HG03575 (cell line): ENCODE data around the gene GET3.

Source experiments
- ATAC-seq: cut with Tn5 transposase; IDR thresholded peaks from one replicate; pipeline ENCODE4 v1.9.1; 2021; ENCODE audit not compliant: unreplicated experiment, insufficient number of reproducible peaks, low FRiP score; ENCODE audit errors: extremely low read depth

Gene GET3

DNA sequence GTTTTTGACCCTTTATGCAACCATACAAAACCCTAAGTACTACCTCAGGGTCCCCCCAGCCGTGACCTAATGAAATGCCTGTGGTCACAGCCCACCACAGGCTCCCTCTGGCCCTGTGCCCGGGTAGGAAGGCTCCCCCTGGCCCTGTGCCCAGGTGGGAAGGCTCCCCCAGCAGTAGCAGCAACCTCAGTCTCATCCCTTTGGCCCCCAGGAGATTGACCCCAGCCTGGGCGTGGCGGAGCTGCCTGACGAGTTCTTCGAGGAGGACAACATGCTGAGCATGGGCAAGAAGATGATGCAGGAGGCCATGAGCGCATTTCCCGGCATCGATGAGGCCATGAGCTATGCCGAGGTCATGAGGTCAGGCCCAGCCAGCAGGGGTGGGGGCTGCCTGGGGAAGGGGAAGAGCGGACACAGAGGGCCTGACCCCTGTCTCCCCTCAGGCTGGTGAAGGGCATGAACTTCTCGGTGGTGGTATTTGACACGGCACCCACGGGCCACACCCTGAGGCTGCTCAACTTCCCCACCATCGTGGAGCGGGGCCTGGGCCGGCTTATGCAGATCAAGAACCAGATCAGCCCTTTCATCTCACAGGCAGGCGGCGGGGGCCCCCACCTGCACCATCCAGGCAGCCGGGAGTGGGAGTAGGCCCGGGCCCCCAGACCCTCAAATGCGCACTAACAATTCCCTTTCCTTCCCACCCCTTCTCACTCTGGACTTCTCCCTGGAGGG, 8.0 kb downstream of the GET3 start:
- no peak for ATAC-seq

DNA sequence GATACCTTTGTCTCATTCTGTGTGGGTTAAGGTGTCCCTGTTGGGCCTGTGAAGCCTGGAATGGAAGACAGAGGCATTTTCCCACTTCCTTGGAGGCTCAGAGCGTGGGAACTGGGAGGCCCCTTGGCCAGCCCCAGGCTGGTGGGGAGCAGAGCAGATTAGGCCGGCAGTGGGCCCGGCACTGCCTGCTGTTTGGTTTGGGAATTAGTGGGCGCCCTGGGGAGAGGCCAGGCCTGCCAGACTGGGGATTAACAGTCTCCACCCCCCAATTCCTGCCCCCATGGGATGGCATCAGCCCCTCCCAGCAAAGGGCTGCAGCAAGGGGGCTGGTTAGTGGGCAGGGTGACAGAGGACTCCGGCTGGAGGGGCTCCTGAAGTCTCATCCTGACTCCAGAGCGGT, 11.2 kb downstream of the GET3 start:
- no peak for ATAC-seq

DNA sequence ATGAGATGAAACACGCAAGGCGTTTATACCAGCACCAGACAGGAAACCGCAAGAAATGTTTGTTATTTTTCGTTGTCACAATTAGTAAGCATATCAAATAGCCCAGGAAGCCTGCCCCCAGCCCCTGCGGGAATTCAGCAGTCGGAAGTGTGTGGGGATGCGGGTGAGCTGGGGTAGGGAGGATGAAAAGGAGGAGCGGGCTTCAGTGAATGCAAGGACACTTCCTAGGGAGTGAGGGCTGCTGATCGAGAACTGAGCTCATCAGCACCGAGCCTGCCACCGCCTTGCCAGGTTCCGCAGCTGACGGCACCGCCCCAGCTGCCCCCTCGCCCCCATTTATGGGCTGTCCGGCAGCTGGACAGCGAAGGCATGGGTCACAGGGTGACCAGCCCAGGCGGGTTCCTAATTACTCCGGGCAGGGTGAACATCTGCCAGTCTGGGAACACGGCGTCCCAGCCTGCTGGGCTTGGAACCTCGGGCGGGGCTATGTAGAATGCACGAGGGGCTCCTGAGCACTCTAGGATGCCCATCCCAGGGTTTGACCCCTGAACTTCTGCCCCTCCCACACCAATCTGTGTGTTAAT, 12.7 kb downstream of the GET3 start:
- ATAC-seq: no peak

DNA sequence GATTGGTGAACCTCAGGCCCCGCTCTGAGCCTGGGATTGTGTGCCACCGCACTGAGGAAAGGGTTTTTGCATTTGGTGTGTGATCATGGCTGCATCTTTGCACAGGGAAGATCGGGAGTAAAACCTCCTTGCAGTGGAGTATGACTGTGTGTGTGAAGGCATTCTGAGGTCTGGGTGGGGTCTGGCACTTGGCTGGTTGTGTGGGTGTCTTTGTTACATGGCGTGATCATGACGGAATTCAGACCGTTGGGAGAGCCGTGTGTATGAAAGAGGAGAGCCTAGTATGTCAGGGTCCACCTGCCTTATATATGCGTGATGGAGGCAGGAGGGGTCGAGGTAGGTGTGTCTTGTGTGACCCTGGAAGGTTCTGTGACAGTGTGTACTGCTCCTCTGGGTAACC, 13.6 kb downstream of the GET3 start:
- ATAC-seq: no peak

DNA sequence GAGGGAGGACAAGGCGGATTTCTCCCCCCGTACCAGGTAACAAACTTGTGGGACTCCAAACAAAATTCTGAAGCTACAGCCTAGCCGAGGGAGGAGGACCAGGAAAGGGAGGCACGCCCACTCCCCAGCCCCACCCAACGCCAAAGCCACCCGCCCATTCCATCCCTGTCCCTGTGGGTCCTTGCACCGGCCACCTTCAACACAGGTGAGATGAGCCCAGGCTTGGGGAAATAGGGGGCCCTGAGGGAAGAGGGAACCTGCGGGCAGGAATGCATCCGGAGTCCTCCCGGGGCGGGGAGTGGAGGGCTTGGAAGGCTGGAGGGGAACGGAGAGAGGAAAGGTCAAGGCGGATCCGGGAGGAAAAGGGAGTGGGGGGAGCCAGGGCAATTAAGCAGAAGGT, 14.3 kb downstream of the GET3 start, which contains the start of gene BEST2:
BEST2 (plus strand) TSS at position 157 of the 400 bp plus-strand sequence. CDS start 802 bp downstream, outside the sequence.
- ATAC-seq: no peak

DNA sequence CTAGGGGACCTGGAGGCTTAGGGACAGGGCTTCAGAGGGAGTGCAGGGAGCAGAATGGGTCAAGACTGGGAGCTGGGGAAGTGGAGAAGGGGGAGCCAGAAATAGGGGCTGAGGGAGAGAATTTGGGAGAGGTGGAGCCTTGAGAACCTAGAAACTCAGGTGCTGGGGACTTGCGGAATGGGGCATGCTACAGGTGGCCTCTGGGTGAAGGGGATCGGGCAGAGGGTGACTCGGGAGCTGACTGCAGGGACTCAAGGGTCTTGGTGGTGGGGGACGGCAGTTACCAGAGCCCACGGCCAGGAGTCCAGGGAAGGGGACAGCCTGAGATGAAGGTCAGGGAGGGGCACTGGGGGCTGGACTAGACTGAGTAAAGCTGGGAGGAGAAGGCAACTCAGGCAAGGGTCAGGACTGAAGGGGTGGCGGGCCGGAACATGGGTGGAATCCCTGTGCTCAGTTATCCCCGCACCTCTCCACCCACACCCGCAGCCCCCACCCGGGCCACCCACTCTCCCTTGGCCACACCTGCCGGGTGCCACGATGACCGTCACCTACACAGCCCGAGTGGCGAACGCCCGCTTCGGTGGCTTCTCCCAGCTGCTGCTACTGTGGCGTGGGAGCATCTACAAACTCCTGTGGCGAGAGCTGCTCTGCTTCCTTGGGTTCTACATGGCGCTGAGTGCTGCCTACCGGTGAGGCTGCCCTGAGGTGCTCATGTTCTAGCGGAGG, 14.9 kb downstream of the GET3 start:
- ATAC-seq: no peak

DNA sequence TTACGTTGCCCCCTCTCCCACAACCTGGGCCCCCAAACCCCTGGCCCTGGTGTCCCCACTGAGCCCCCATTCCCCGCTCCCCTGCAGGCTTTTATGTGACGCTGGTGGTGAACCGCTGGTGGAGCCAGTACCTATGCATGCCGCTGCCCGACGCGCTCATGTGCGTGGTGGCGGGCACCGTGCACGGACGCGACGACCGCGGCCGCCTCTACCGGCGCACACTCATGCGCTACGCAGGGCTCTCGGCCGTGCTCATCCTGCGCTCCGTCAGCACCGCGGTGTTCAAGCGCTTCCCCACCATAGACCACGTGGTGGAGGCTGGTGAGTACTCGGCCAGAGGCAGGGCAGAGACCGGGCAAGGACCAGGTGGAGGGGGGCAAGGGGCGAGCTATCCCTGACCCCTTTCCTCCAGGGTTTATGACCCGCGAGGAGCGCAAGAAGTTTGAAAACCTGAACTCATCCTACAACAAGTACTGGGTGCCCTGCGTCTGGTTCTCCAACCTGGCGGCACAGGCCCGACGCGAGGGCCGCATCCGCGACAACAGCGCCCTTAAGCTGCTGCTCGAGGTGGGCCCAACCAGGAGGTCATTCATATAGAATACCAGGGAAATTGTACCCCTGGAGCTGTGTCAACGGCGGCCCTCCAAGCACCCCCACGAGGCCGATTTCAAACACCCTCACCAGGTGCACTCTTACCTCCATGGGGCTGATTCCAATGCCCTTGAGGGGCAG, 17.3 kb downstream of the GET3 start:
- ATAC-seq: no peak

DNA sequence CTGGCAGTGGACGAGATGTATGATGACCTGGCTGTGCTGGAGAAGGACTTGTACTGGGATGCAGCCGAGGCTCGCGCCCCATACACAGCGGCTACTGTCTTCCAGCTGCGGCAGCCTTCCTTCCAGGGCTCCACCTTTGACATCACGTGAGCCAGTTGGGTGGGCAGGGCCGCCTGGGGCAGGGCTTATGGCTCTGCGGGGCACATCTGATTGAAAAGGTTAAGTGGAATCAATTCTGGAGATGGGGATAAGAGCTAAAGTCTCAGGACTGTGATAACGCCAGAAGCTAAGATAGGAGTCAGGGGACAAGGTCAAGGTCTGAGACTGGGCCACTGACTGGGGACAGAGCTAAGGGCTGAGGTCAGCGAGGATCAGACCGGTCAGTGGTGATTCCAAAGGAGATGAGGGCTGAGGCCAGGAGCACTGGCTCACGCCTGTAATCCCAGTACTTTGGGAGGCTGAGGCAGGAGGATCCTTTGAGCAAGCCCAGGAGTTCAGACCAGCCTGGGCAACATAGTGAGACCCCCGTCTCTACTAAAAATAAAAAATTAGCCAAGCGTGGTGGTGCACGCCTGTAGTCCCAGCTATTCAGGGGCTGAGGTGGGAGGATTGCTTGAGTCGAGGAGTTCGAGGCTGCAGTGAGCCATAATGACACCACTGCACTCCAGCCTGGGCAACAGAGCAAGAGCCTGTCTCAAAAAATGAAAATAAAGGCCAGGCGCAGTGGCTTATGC, 19.0 kb downstream of the GET3 start:
- no peak for ATAC-seq

DNA sequence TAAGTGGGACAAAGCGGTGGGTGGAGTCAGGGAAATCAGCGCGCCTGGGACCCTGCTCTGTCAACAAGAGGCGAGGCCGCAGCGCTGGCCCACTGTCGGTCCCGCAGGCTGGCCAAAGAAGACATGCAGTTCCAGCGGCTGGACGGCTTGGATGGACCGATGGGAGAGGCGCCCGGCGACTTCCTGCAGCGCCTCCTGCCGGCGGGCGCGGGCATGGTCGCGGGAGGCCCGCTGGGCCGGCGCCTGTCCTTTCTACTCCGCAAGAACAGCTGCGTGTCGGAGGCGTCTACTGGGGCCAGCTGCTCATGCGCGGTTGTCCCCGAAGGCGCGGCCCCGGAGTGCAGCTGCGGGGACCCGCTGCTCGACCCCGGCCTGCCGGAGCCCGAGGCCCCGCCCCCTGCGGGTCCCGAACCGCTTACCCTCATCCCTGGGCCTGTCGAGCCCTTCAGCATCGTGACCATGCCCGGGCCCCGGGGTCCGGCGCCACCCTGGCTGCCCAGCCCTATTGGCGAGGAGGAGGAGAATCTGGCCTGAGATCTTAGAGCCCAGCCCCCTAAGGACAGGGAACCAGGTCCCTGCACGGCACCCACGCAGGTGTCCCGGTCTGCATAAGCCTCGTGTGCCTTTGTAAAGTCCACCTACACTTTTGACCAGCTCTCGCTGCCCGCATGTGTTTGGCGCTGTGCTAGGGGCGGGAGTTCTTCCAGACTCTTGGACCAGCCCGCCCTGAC, 20.4 kb downstream of the GET3 start:
- ATAC-seq: no peak

DNA sequence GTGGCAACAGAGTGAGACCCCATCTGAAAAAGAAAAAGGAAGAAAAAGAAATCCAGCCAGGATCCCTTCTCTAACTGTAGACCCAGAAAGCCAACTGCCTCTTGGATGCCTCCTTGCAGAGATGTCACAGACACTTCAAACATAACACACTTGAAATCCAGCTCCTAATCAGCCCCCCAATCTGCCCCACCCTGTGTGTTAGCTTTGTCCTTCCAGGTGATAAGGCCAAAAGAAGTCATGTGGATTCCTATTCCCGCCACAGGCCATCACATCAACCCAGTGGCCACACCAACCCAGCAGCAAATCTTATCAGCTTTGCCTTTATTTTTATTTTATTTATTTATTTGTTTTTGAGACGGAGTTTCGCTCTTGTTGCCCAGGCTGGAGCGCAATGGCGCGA, 22.4 kb downstream of the GET3 start:
- no peak for ATAC-seq

DNA sequence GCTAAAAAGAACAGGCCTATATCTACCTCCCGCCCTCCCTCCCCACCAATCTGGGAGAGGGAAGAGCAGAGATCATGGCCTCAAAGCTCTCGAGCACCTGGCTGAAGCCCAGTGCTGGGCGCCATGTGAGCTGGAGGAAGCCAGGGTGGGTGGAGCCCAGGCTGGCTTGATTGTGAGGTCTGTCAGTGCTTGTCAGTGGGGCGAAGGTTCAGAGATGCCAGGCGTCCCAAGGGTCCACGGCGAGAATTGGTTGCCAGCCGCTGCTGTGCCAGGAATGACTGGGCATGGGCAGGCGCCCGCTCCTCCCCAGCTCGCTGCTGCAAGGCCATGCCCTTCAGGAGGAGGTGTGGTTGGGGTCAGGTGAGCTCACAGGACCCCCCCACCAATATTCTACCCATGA, 25.8 kb downstream of the GET3 start:
- no peak for ATAC-seq

DNA sequence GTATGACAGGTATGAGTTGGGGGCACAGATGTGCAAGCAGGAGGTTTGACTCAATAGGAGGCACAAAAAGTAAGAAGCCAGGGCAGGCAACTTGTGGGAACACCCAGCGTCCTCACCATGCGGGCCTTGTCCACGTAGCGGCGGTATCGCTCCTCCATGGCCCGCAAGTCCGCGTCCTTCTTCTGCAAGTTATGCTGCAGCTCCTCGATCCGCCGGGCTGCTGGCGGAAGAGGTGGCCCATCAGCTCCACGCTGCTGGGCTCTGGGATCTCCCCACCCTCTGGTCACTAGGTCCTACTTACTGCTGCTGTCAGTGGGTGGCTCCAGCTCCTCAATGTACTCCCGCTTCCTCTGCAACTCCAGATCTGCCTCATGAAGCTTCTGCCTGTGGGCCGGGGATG, 27.4 kb downstream of the GET3 start:
- ATAC-seq: no peak

DNA sequence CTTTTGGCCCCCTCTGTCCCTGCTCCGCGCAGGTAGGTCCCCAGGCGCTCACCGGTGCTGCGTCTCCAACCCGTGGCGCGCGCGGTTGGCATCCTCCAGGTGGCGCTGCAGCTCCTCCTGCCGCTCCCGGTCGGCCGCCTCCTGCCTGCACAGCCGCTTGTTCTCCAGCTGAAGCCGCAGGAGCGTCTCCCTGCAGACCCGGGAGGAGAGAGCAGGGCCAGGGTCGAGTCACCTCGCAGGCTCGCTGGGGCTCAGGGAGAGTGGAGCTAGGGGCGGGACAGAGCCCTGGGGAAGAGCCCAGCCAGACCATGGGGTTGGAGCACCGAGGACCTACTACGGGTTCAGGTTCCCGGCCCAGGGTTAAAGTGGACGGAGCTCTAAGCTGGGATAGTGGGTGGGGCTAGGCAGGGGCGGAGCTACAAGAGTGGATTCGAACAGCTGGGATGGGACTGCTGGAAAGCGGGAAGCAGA, 28.8 kb downstream of the GET3 start:
- no peak for ATAC-seq

DNA sequence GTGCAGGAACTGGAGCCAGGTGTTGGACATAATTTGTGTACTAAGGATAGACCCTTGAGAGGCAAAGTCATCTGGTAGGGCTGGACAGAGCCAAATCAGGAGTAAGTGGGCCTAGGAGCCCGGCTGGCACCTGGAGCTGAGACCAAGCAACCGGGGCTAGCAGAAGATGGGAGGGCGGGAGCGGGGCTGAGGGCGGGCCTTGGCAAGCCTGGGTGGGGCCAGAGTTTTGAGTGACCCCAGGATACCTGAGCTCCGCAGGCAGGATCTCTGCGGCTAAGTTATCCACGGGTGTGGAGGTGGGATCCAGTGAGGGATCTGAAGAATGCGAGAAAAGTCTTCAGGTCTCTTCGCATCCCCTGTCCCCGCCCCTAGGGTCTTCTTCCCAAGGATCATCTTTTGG, 29.9 kb downstream of the GET3 start:
- no peak for ATAC-seq

DNA sequence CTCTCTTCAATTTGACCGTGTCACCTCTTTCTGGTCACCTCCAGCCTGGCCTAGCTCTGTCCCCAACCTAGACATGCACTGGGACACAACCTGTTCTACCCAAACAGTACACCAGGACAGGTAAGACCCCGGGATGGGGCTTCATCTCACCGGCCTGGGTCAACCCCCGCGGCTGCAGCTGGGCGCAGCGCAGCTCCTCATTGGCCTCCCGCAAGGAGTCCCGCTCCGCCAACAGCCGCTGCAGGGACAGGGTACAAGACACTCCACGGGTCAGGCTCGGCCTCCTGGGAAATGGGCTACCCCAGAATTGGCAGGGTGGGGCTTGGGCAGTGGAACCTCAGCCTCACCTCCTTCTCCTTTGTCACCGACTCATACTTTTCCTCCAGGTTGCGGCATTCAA, 30.4 kb downstream of the GET3 start:
- no peak for ATAC-seq

DNA sequence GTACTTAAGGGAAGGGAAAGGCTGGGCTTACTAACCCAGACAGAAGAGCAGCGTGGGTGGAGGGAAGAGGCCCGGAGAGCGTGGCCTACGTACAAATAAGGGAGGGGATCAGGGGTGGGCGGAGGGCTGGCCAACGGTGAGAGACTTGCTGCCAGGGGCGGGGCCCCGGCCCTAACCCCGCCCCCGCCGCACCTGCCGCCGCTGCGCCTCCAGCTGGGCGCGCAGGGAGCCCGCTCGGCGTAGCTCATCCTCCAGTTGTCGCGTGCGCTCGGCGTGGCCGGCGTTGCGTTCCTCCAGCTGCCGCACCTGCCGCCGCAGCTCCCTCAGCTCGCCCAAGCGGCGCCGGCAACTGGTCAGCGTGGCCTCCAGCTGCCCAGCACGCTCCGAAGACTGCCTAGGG, 32.4 kb downstream of the GET3 start:
- no peak for ATAC-seq

DNA sequence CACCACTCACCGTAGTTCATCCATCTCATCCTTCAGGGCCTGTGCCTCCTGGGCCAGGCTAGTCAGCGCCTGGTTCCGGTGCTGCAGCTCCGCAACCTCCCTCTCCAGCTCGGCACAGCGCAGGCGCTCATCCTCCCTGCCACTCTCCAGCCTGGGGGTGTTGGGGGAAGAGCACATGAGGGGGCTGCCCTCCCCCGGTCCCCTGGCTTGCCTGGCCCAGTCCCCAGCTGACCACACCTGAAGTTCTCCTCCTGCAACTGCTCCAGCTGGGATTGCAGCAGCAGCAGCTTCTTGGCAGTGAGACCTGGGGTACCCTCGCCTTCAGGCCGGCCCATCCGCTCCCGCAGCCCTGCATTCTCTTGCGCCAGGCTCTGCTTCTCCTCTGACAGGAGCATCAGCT, 33.6 kb downstream of the GET3 start:
- ATAC-seq: no peak

DNA sequence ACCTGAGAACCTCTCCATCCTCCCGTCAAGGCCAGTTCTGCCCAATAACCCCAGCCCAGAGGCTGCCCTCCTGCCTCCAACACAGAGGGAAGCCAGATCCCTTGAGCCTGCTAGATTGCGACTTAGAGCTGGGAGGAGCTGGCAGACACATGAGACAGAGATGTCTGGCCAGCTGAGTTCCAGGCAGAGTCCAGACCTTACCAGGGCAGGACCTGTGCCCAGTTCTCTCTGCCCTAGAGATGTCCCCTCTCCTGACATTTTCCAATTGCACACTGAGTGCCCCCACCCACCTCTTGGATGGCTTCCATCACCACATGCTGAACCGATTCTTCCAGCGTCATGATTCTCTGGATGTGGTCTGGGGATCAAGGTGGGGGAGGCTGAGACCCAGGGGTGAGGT, 35.0 kb downstream of the GET3 start:
- ATAC-seq: no peak
